DLD1 (cell line): Measurements from ENCODE around the gene GPR157.

Experiments used
- in situ Hi-C: cut with HindIII; loops from 2 replicates; pipeline ENCODE4 v1.10.0; 2017; ENCODE audit warnings: low sequenced_read_pairs

GPR157 gene

GRCh38 chr1:9066945-9067807 lies 61.7 kb downstream of the GPR157 start:
- in situ Hi-C loops = no loop called here

- in situ Hi-C loops = no loop called here
Observed at GRCh38 chr1:9065213-9065751, 63.6 kb downstream of the GPR157 start.

- in situ Hi-C loops = no loop called here
Observed at GRCh38 chr1:9062846-9063245, 66.1 kb downstream of the GPR157 start.

GRCh38 chr1:9062021-9062471 lies 66.9 kb downstream of the GPR157 start:
- in situ Hi-C loops = no loop called here

GRCh38 chr1:9061252-9061960 lies 67.5 kb downstream of the GPR157 start:
- in situ Hi-C loops = no loop called here

GRCh38 chr1:9059891-9060744 lies 68.8 kb downstream of the GPR157 start:
- in situ Hi-C loops = no loop called here

- in situ Hi-C loops = no loop called here
Observed at GRCh38 chr1:9058465-9058864, 70.4 kb downstream of the GPR157 start.

- in situ Hi-C loops = no loop called here
Observed at GRCh38 chr1:9057851-9058250, 71.1 kb downstream of the GPR157 start.

- in situ Hi-C loops = no loop called here
Observed at GRCh38 chr1:9052272-9053049, 76.4 kb downstream of the GPR157 start.

GRCh38 chr1:9051379-9051778 lies 77.5 kb downstream of the GPR157 start:
- in situ Hi-C loops = no loop called here

GRCh38 chr1:9050803-9051202 lies 78.1 kb downstream of the GPR157 start:
- in situ Hi-C loops = no loop called here
